Skeletal muscle tissue (tissue), 4 donors: ENCODE data around the gene PPIA. TPM values are rescaled to one million over a fixed set of nuclear protein-coding genes. Genes with fewer than 3 reads are reported as not detected.

Experiments
- H3K27ac ChIP-seq: one replicate; pipeline ENCODE4 v1.7.0; 2013; ENCODE audit warnings: mild to moderate bottlenecking, low read depth, low read length, inconsistent platforms
- H3K27me3 ChIP-seq, 3 donors: one replicate each; pipeline ENCODE4 v1.7.0; 2013; ENCODE audit warnings: low read length in 3 of 3; ENCODE audit not compliant: control insufficient read depth in 3 of 3, insufficient read depth in 3 of 3
- H3K36me3 ChIP-seq, 3 donors: one replicate each; pipeline ENCODE4 v1.7.0; 2013; ENCODE audit warnings: low read length in 3 of 3; ENCODE audit not compliant: control insufficient read depth in 3 of 3, insufficient read depth in 3 of 3
- H3K4me1 ChIP-seq, 3 donors: one replicate each; pipeline ENCODE4 v1.7.0; 2013; ENCODE audit warnings: low read length in 3 of 3, mild to moderate bottlenecking in 3 of 3; ENCODE audit not compliant: control insufficient read depth in 3 of 3, insufficient read depth in 3 of 3
- H3K4me3 ChIP-seq, 3 donors: one replicate each; pipeline ENCODE4 v1.7.0; 2013; ENCODE audit warnings: low read length in 3 of 3
- H3K9ac ChIP-seq, 3 donors: one replicate each; pipeline ENCODE4 v1.7.0; 2013; ENCODE audit warnings: low read length in 3 of 3, mild to moderate bottlenecking in 3 of 3, moderate library complexity in 2 of 3, low read depth in 1 of 3
- H3K9me3 ChIP-seq, 3 donors: one replicate each; pipeline ENCODE4 v1.7.0; 2013; ENCODE audit warnings: low read length in 3 of 3; ENCODE audit not compliant: control insufficient read depth in 3 of 3
- total RNA-seq: library from RNA; depleted of rRNA; stranded (reverse); fragments of >200 nt; gene quantifications from one replicate; pipeline ENCODE4 v1.2.3, GENCODE V29; 2014
- donor health status: Osteomylitis.

PPIA gene
- total RNA-seq: 459 TPM

- Histone ChIP-seq H3K4me3 (peak within 1 kb of the TSS; percentile 83 to 93 (median 91)), H3K36me3 (peaks cover 11 to 22% (median 16%) of the 10 kb centered on the region in 3 donors), H3K9me3 (no peaks in the 10 kb centered on the region), H3K27me3 (no peaks in the 10 kb centered on the region), H3K9ac (peak within 1 kb of the TSS; percentile 81 to 96 (median 91)), H3K27ac (peak within 1 kb of the TSS; percentile 96), H3K4me1 (peaks cover 16 to 28% (median 17%) of the 10 kb centered on the region in 3 donors)
These were observed at the start of gene PPIA for GRCh38 chr7:44796504-44797328. Gene PPIA (plus strand): TSS chr7:44796681. CDS start chr7:44796725, 44 bp downstream.

- H3K9ac ChIP-seq: peak within 1 kb of the TSS; percentile 81 to 90 (median 87)
- peaks cover 0 to 4% (median 0%) of the 10 kb centered on the region in 3 donors for H3K36me3 ChIP-seq
- no peaks in the 10 kb centered on the region for H3K27me3 ChIP-seq
- H3K27ac ChIP-seq: peak within 1 kb of the TSS; percentile 87
- H3K4me3 ChIP-seq: peak within 1 kb of the TSS; percentile 86 to 91 (median 87)
- H3K4me1 ChIP-seq: peaks cover 22 to 30% (median 23%) of the 10 kb centered on the region in 3 donors
- H3K9me3 ChIP-seq: no peaks in the 10 kb centered on the region
These were observed 48.2 kb upstream of the PPIA start, which contains the start of gene ZMIZ2 for GRCh38 chr7:44748045-44748947. Gene ZMIZ2 (plus strand): TSS chr7:44748847. CDS start chr7:44756250, 7,403 bp downstream.

- Histone ChIP-seq H3K4me3 (peak overlapping the region; percentile 77 to 87 (median 86)), H3K4me1 (peaks cover 22 to 30% (median 23%) of the 10 kb centered on the region in 3 donors), H3K27ac (peak overlapping the region; percentile 47), H3K9me3 (no peaks in the 10 kb centered on the region), H3K36me3 (peaks cover 0 to 4% (median 0%) of the 10 kb centered on the region in 3 donors), H3K9ac (peak overlapping the region; percentile 81 to 87 (median 87)), H3K27me3 (no peaks in the 10 kb centered on the region)
These were observed 47.3 kb upstream of the PPIA start for GRCh38 chr7:44748948-44749731.

- peak overlapping the region; percentile 77 to 87 (median 86) for H3K4me3 ChIP-seq
- peak overlapping the region in 2 of 3 donors; percentile 45 to 87 for H3K9ac ChIP-seq
- peaks cover 27 to 37% (median 28%) of the 10 kb centered on the region in 3 donors for H3K4me1 ChIP-seq
- no peaks in the 10 kb centered on the region for H3K9me3 ChIP-seq
- peaks cover 0 to 4% (median 0%) of the 10 kb centered on the region in 3 donors for H3K36me3 ChIP-seq
- no peaks in the 10 kb centered on the region for H3K27me3 ChIP-seq
- H3K27ac ChIP-seq: no peak overlapping the region
These were observed 46.5 kb upstream of the PPIA start for GRCh38 chr7:44749992-44750391.

- H3K27me3 ChIP-seq: no peaks in the 10 kb centered on the region
- peaks cover 28 to 41% (median 32%) of the 10 kb centered on the region in 3 donors for H3K4me1 ChIP-seq
- no peak overlapping the region for H3K4me3 ChIP-seq
- peak overlapping the region in 1 of 3 donors; percentile 57 for H3K9ac ChIP-seq
- H3K9me3 ChIP-seq: no peaks in the 10 kb centered on the region
- peaks cover 0 to 4% (median 0%) of the 10 kb centered on the region in 3 donors for H3K36me3 ChIP-seq
- no peak overlapping the region for H3K27ac ChIP-seq
These were observed 46.1 kb upstream of the PPIA start for GRCh38 chr7:44750424-44750823.

GRCh38 chr7:44750921-44751571 is 45.4 kb upstream of the PPIA start:
- Histone ChIP-seq H3K9me3 (no peaks in the 10 kb centered on the region), H3K27me3 (no peaks in the 10 kb centered on the region), H3K27ac (no peak overlapping the region), H3K9ac (peak overlapping the region in 1 of 3 donors; percentile 25), H3K4me3 (no peak overlapping the region), H3K4me1 (peaks cover 33 to 47% (median 38%) of the 10 kb centered on the region in 3 donors), H3K36me3 (peaks cover 0 to 4% (median 0%) of the 10 kb centered on the region in 3 donors)

- peaks cover 40 to 56% (median 44%) of the 10 kb centered on the region in 3 donors for H3K4me1 ChIP-seq
- H3K27ac ChIP-seq: no peak overlapping the region
- H3K9ac ChIP-seq: no peak overlapping the region
- no peak overlapping the region for H3K4me3 ChIP-seq
- no peaks in the 10 kb centered on the region for H3K9me3 ChIP-seq
- H3K36me3 ChIP-seq: peaks cover 4 to 10% (median 9%) of the 10 kb centered on the region in 3 donors
- no peaks in the 10 kb centered on the region for H3K27me3 ChIP-seq
These were observed 43.7 kb upstream of the PPIA start for GRCh38 chr7:44752822-44753221.

GRCh38 chr7:44754802-44755697 is 41.4 kb upstream of the PPIA start:
- H3K4me3 ChIP-seq: peak overlapping the region in 1 of 3 donors; percentile 6
- H3K4me1 ChIP-seq: peaks cover 31 to 44% (median 35%) of the 10 kb centered on the region in 3 donors
- H3K27me3 ChIP-seq: no peaks in the 10 kb centered on the region
- H3K9me3 ChIP-seq: no peaks in the 10 kb centered on the region
- peak overlapping the region in 2 of 3 donors; percentile 57 to 64 for H3K9ac ChIP-seq
- peak overlapping the region; percentile 25 for H3K27ac ChIP-seq
- H3K36me3 ChIP-seq: peaks cover 10 to 22% (median 14%) of the 10 kb centered on the region in 3 donors
